ENCODE measurements around the gene PPID.
A peak's percentile ranks its signal among the peaks of the same experiment; 100 is the strongest.
"Not testable (repeated sequence)": the region's sequence is repeated elsewhere in the genome, so short reads cannot be mapped to it uniquely, and the experiment has no call there.

PPID gene

DNA sequence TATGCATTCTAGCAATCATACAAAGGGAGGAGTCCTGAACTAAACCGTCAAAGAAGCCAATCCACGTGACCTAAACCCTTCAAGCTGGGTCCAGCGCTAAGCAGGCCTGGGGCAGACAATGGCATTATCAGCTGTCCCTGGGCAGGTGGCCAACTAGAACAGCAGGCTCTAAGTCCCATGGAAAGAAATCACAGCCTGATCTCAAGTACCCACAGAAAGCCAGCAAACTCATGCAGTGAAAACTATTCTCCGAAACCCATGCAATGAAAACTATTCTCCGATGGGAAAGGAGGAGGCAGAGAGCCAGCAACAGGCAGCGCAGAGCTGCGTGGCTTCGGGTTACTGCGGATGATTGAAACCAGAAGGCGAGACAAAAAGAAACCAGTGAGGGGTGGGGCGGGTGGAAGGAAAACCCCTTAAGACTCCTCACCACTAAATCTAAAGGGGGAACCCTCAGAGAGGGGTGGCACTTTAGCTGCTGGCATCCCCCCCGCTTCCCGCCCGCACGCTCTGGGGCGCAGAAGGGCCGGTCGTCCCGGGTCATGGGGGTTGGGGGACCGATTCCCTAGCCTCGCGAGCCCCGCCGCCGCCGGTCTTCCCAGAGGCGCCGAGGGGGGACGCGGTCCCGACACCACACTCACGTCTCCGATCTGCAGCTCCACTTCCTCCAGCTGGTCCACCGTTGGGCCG, 52.1 kb downstream of the PPID start:
- Histone ChIP-seq H3K9me3 (no peaks in the 10 kb centered on the region), H3K4me1 (peaks cover 31% of the 10 kb centered on the region), H3K9ac (peak overlapping the region; percentile 94), H4K20me1 (peaks cover 36% of the 10 kb centered on the region), H3K4me3 (peak overlapping the region; percentile 94), H3K4me2 (peak overlapping the region; percentile 86), H3K27me3 (no peaks in the 10 kb centered on the region), H3K36me3 (peaks cover 19% of the 10 kb centered on the region), H3K27ac (peak overlapping the region; percentile 93)
- TF ChIP-seq Cebpa-rat (IDR thresholded peaks at IDR 0.05), result no peak

DNA sequence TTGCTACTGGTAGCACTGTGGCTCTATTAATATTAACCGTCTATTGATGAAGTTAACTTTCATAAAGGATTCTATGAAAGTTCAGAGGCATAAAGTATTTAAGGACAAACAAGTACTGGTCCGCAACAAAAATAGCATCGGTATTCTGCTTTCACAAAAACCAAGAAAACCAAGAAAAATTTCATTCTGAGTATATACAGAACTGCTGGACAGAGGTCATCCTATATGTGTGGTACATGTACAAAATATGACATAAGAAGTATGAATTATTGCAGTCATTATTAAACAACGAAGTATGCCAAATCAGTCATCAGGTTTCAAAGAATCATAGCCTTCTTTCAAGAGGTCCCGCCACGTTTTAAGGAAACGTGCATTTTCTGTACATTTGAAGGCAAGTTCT, 53.9 kb downstream of the PPID start:
- H3K4me1 ChIP-seq, result peaks cover 31% of the 10 kb centered on the region
- H3K9me3 ChIP-seq, result peaks cover 10% of the 10 kb centered on the region; the same call in 1 of the 2 replicates
- no peak overlapping the region for H3K4me3 ChIP-seq
- no peak for TF ChIP-seq Cebpa-rat (IDR thresholded peaks at IDR 0.05)
- H3K36me3 ChIP-seq, result peaks cover 37% of the 10 kb centered on the region
- peak overlapping the region; percentile 86; the same call in 1 of the 2 replicates for H3K4me2 ChIP-seq
- no peak overlapping the region for H3K27ac ChIP-seq
- no peaks in the 10 kb centered on the region for H3K27me3 ChIP-seq
- peaks cover 36% of the 10 kb centered on the region for H4K20me1 ChIP-seq
- H3K9ac ChIP-seq, result no peak overlapping the region

DNA sequence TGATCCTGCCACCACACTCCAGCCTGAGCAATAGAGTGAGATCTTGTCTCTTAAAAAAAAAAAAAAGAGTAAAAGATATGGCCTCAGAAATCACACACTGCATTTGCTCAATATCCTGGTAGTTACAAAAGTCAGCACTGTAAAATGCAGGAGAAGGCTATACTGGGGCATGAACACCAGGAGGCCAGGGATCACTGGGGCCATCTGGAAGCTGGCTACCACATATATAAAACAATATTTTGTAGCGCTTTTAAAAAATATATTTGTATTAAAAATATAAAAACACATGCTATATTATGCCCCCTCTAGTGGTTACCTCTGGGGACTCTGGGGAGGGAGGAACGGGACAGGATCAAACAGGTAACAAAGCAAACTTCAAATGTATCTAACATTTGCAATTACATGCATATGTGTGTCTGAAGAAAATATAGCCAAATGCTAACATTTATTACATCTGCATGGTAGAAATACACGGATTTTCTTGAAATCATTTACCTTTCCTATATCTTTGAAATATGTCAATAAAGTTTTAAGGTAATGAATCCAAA, 55.5 kb downstream of the PPID start:
- no peak for TF ChIP-seq Cebpa-rat (IDR thresholded peaks at IDR 0.05)
- Histone ChIP-seq H3K4me3 (no peak overlapping the region), H3K9me3 (peaks cover 10% of the 10 kb centered on the region; the same call in 1 of the 2 replicates), H3K9ac (no peak overlapping the region), H3K4me1 (peaks cover 21% of the 10 kb centered on the region), H3K4me2 (no peak overlapping the region), H3K36me3 (peaks cover 39% of the 10 kb centered on the region), H3K27me3 (no peaks in the 10 kb centered on the region), H4K20me1 (peaks cover 36% of the 10 kb centered on the region), H3K27ac (no peak overlapping the region)

DNA sequence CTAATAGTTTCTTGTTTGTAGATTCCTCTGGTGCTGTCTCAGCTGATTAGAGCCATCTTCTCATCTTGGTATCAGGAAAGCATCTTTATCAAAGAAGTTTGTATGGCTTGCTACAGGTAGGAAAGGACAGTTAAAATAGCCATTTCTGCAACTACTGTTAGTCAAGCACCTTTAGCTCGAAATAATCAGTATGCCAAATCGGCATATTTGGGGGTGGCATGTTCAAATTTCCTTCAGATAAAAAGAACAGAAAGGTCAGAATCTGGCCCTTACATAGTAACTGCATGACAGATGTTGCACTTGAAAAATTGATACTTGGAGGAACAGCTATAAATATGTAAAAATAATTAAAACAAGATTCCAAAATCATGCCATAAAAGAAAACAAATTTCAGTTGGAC, 56.3 kb downstream of the PPID start:
- Histone ChIP-seq H3K4me1 (peaks cover 18% of the 10 kb centered on the region), H3K9ac (no peak overlapping the region), H3K9me3 (peaks cover 10% of the 10 kb centered on the region; the same call in 1 of the 2 replicates), H3K4me3 (no peak overlapping the region), H4K20me1 (peaks cover 36% of the 10 kb centered on the region), H3K4me2 (no peak overlapping the region), H3K36me3 (peaks cover 39% of the 10 kb centered on the region), H3K27ac (no peak overlapping the region), H3K27me3 (no peaks in the 10 kb centered on the region)
- no peak for TF ChIP-seq Cebpa-rat (IDR thresholded peaks at IDR 0.05)

DNA sequence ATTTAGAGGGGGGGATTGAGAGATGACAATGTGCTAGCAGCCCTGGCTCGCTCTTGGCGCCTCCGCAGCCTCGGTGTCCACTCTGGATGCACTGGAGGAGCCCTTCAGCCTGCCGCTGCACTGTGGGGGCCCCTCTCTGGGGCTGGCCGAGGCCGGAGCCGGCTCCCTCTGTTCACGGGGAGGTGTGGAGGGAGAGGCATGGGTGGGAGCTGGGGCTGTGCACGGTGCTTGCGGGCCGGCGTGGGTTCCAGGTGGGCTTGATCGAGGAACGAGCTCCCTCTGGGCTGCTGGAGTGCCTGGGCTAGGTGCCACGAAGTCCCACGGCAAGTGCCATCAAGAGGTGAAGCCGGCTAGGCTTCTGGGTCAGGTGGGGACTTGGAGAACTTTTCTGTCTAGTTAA, 58.4 kb downstream of the PPID start:
- H3K36me3 ChIP-seq, result peaks cover 39% of the 10 kb centered on the region

DNA sequence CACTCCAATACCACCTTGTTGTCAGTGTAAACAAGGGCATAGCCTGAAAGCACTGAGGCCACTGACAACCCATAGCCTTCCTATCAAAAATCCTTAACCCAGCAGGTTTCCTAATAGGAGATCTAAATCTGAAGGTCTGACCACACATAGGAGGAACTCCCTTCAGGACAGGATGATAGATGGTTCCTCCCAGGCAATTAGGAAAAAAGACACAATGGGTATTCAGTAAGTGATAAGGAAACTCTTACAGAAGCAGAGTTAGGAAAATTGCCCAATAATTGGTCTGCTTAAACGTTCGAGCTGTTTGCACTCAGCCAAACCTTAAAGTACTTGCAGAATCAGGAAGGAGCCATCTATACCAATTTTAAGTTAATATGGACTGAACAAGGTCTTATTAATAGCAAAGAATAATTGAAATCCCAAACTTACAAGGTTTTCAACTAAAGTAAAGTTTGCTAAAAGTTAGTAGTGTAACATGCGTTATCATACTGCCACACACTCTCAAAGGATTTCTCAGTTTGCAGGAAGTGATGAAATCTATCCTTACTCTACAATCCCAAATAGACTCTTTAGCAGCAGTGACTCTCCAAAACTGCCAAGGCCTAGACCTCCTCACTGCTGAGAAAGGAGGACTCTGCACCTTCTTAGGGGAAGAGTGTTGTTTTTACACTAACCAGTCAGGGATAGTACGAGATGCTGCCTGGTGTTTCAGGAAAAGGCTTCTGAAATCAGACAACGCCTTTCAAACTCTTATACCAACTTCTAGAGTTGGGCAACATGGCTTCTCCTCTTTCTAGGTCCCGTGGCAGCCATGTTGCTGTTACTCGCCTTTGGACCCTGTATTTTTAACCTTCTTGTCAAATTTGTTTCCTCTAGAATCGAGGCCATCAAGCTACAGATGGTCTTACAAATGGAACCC, 59.2 kb downstream of the PPID start:
- not testable (repeated sequence) for H3K27ac ChIP-seq, H3K4me3 ChIP-seq, H3K9me3 ChIP-seq, H3K4me1 ChIP-seq, H3K9ac ChIP-seq, H3K4me2 ChIP-seq, H3K27me3 ChIP-seq
- Histone ChIP-seq H4K20me1 (peaks cover 17% of the 10 kb centered on the region), H3K36me3 (peaks cover 35% of the 10 kb centered on the region)

More for the DNA sequence above, 58.4 kb downstream of the PPID start:
- Histone ChIP-seq H3K9me3 (peaks cover 10% of the 10 kb centered on the region; the same call in 1 of the 2 replicates), H3K27ac (no peak overlapping the region), H3K27me3 (no peaks in the 10 kb centered on the region), H3K4me3 (no peak overlapping the region), H4K20me1 (peaks cover 25% of the 10 kb centered on the region), H3K4me1 (peaks cover 9% of the 10 kb centered on the region), H3K9ac (no peak overlapping the region), H3K4me2 (no peak overlapping the region)
- TF ChIP-seq Cebpa-rat (IDR thresholded peaks at IDR 0.05), result no peak

DNA sequence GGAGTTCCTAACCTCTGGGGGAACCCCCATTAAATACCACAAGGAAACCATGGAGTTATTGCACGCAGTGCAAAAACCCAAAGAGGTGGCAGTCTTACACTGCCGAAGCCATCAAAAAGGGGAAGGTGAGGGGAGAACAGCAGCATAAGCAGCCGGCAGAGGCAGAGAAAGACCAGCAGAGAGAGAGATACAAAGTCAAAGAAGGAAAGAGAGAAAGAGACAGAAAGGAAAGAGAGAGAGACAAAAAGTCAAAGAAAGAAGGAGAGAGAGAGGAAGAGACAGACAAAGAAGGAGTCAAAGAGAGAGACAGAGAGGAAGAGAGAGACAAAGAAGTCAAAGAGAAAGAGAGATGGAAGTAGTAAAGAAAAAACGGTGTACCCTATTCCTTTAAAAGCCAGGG, 59.9 kb downstream of the PPID start:
- not testable (repeated sequence) for H4K20me1 ChIP-seq, H3K4me1 ChIP-seq, H3K27ac ChIP-seq, H3K4me3 ChIP-seq, H3K9ac ChIP-seq, H3K27me3 ChIP-seq, H3K9me3 ChIP-seq, H3K4me2 ChIP-seq
- H3K36me3 ChIP-seq, result peaks cover 34% of the 10 kb centered on the region
